Liver (tissue), 3 donors: ENCODE data around the gene EPHB2.

Experiments used
- CTCF ChIP-seq: fragments of 150-350 bp; IDR thresholded peaks from 2 replicates; pipeline ENCODE4 v1.5.1; 2017; ENCODE audit warnings: improper control_type of control experiment, low read depth, low read length; ENCODE audit not compliant: missing input control
- EGR1 ChIP-seq, 2 donors: IDR thresholded peaks; 2 replicates each; pipeline ENCODE4 v1.6.1; 2016 to 2018; ENCODE audit warnings: antibody characterized with exemption in 2 of 2, low read depth in 2 of 2
- FOXA1 ChIP-seq: IDR thresholded peaks from 2 replicates; pipeline ENCODE4 v1.6.1; 2016; ENCODE audit warnings: antibody characterized with exemption
- GABPA ChIP-seq, 2 donors: IDR thresholded peaks in 1 of 2; conservative IDR thresholded peaks in 1 of 2; 2 replicates each; pipeline ENCODE4 v1.6.1; 2016; ENCODE audit warnings: antibody characterized with exemption in 2 of 2, mild to moderate bottlenecking in 1 of 2, moderate library complexity in 1 of 2
- HNF4G ChIP-seq: IDR thresholded peaks from 2 replicates; pipeline ENCODE4 v1.6.1; 2016; ENCODE audit warnings: antibody characterized with exemption
- JUND ChIP-seq, 2 donors: IDR thresholded peaks; 2 replicates each; pipeline ENCODE4 v1.6.1; 2016; ENCODE audit warnings: antibody characterized with exemption in 2 of 2
- MAX ChIP-seq: IDR thresholded peaks from 2 replicates; pipeline ENCODE4 v1.6.1; 2016; ENCODE audit warnings: antibody characterized with exemption
- RAD21 ChIP-seq, 2 donors: IDR thresholded peaks; 2 replicates each; pipeline ENCODE4 v1.6.1; 2016; ENCODE audit warnings: antibody characterized with exemption in 2 of 2, mild to moderate bottlenecking in 2 of 2
- REST ChIP-seq: IDR thresholded peaks from 2 replicates; pipeline ENCODE4 v1.6.1; 2016; ENCODE audit warnings: antibody characterized with exemption, mild to moderate bottlenecking
- SP1 ChIP-seq: IDR thresholded peaks from 2 replicates; pipeline ENCODE4 v1.6.1; 2018; ENCODE audit warnings: antibody characterized with exemption, mild to moderate bottlenecking
- YY1 ChIP-seq: IDR thresholded peaks from 2 replicates; pipeline ENCODE4 v1.6.1; 2016; ENCODE audit warnings: antibody characterized with exemption, mild to moderate bottlenecking
- ZBTB33 ChIP-seq: IDR thresholded peaks from 2 replicates; pipeline ENCODE4 v1.6.1; 2016; ENCODE audit warnings: antibody characterized with exemption
- donor health status: healthy.
- donor health status: healthy.

- TF ChIP-seq CTCF (peak; percentile 57), MAX (no peak), JUND (IDR thresholded peaks at IDR 0.05) (no peak), YY1 (no peak), HNF4G (no peak), REST (no peak), ZBTB33 (no peak), FOXA1 (no peak), RAD21 (IDR thresholded peaks at IDR 0.05) (peak; percentile 74 to 83), EGR1 (IDR thresholded peaks at IDR 0.05; ENCODE audit: low read depth in 2 of 2) (no peak), GABPA (IDR thresholded peaks at IDR 0.05 in 1 of 2, conservative IDR thresholded peaks at IDR 0.05 in 1 of 2) (no peak), SP1 (no peak)
These were observed 219.7 kb downstream of the EPHB2 start for GRCh38 chr1:22930240-22930912.
